OCI-LY7 (cell line): Measurements from ENCODE around the gene ZNF326. TPM values are rescaled to one million over a fixed set of nuclear protein-coding genes. Genes with fewer than 3 reads are reported as not detected.
A peak's percentile ranks its signal among the peaks of the same experiment; 100 is the strongest.
"Not testable (repeated sequence)": the region's sequence is repeated elsewhere in the genome, so short reads cannot be mapped to it uniquely, and the experiment has no call there.

Experiments used
- BruUV-seq: library from RNA; stranded (reverse); fragments of 400-500 nt; replicated peaks from 2 replicates; lab custom pipeline; 2021; lab: Mats Ljungman, UMichigan
- CTCF ChIA-PET: fragments of 300-600 bp; sonication (Branson Sonifier 250); formaldehyde crosslinking; loops from one replicate; lab custom pipeline; 2022; ENCODE audit warnings: antibody characterized with exemption; ENCODE audit not compliant: unreplicated experiment; lab: Charles Lee
- POLR2A ChIA-PET: fragments of 300-600 bp; sonication (Branson Sonifier 250); formaldehyde crosslinking; loops from one replicate; lab custom pipeline; 2022; ENCODE audit warnings: antibody characterized with exemption; lab: Charles Lee
- DNase-seq: peaks from one replicate; pipeline ENCODE4 v3.0.0-alpha.2; 2015; ENCODE audit warnings: low spot score
- H2AFZ ChIP-seq: fragments of 200-600 bp; sonication (generic), shearing (Covaris generic); 2 replicates; pipeline ENCODE4 v1.6.1; 2014; ENCODE audit warnings: mild to moderate bottlenecking, antibody characterized with exemption, low read length, moderate library complexity
- H3K27ac ChIP-seq: fragments of 200-600 bp; sonication (generic); 2 replicates; pipeline ENCODE4 v1.5.1; 2014; ENCODE audit warnings: mixed run types, low read depth, mild to moderate bottlenecking, moderate library complexity, low read length, inconsistent platforms; ENCODE audit not compliant: poor library complexity, severe bottlenecking
- H3K36me3 ChIP-seq: fragments of 200-600 bp; sonication (generic); 2 replicates; pipeline ENCODE4 v1.6.1; 2014; ENCODE audit warnings: mild to moderate bottlenecking, antibody characterized with exemption, low read length, moderate library complexity, mixed read lengths; ENCODE audit not compliant: insufficient read depth
- H3K4me1 ChIP-seq: fragments of 200-600 bp; sonication (generic); 2 replicates; pipeline ENCODE4 v1.5.1; 2014; ENCODE audit warnings: mild to moderate bottlenecking, low read length; ENCODE audit not compliant: insufficient read depth, poor library complexity, severe bottlenecking
- H3K4me2 ChIP-seq: fragments of 200-600 bp; sonication (generic); 2 replicates; pipeline ENCODE4 v1.6.1; 2014; ENCODE audit warnings: mild to moderate bottlenecking, low read length
- H3K4me3 ChIP-seq: fragments of 200-600 bp; sonication (generic); 2 replicates; pipeline ENCODE4 v1.5.1; 2014; ENCODE audit warnings: mild to moderate bottlenecking, low read depth, low read length; ENCODE audit not compliant: poor library complexity, severe bottlenecking
- H3K79me2 ChIP-seq: fragments of 200-600 bp; sonication (generic); 2 replicates; pipeline ENCODE4 v1.6.1; 2016; ENCODE audit warnings: low read depth, mild to moderate bottlenecking, low read length, moderate library complexity, mixed read lengths; ENCODE audit not compliant: insufficient read depth
- H3K9me2 ChIP-seq: fragments of 200-600 bp; sonication (generic); 2 replicates; pipeline ENCODE4 v1.6.1; 2016; ENCODE audit warnings: mild to moderate bottlenecking, low read length, mixed read lengths; ENCODE audit not compliant: insufficient read depth
- H3K9me3 ChIP-seq: fragments of 200-600 bp; sonication (generic); 2 replicates; pipeline ENCODE4 v1.6.1; 2014; ENCODE audit warnings: mild to moderate bottlenecking, mixed run types, low read length, mixed read lengths
- H4K20me1 ChIP-seq: fragments of 200-600 bp; sonication (generic); 2 replicates; pipeline ENCODE4 v1.6.1; 2014; ENCODE audit warnings: mild to moderate bottlenecking, antibody characterized with exemption, low read length, moderate library complexity, mixed read lengths; ENCODE audit not compliant: insufficient read depth
- CTCF ChIP-seq: fragments of 200-600 bp; sonication (generic); conservative IDR thresholded peaks from 2 replicates; pipeline ENCODE4 v1.5.1; 2014; ENCODE audit warnings: mild to moderate bottlenecking, antibody characterized with exemption, low read length, moderate library complexity, mixed read lengths
- EZH2phosphoT487 ChIP-seq: fragments of 200-600 bp; sonication (generic); IDR thresholded peaks from 2 replicates; pipeline ENCODE4 v1.6.1; 2018; ENCODE audit warnings: low read depth, borderline replicate concordance, mild to moderate bottlenecking, mixed run types, antibody characterized with exemption, low read length, moderate library complexity, mixed read lengths
- intact Hi-C: fragments of 100-400 bp; cut with micrococcal nuclease; formaldehyde crosslinking; loops from one replicate; pipeline ENCODE4 v1.10.0; 2022; ENCODE audit not compliant: unreplicated experiment
- total RNA-seq, 2 experiments: library from RNA; depleted of rRNA in 1 of 2; stranded (reverse); fragments of >200 nt in 1 of 2; shearing (Covaris generic) in 1 of 2; gene quantifications; 2 replicates each; pipeline ENCODE4 v1.2.3, GENCODE V29; 2014 to 2022

ZNF326 gene
- total RNA-seq, 2 experiments from 2014 or later, result 11.5 to 43.5 TPM

- Histone ChIP-seq H2AFZ (no peak overlapping the region), H3K9me2 (no peaks in the 10 kb centered on the region), H3K27ac (no peak overlapping the region), H3K4me2 (no peak overlapping the region), H4K20me1 (no peaks in the 10 kb centered on the region), H3K4me3 (no peak overlapping the region), H3K79me2 (no peaks in the 10 kb centered on the region), H3K9me3 (no peaks in the 10 kb centered on the region), H3K4me1 (no peaks in the 10 kb centered on the region), H3K36me3 (no peaks in the 10 kb centered on the region)
- BruUV-seq, result no TSS peak
- intact Hi-C loops, result no loop called here
- DNase-seq, result peak; percentile 29
- no peak for TF ChIP-seq EZH2phosphoT487
- TF ChIP-seq CTCF, result peak; percentile 84
- POLR2A ChIA-PET, result no interaction called here
- CTCF ChIA-PET, result interaction anchor here (0.6 kb wide), 1 partner anchor 269 kb away, joined by 3 read pairs; no protein-coding TSS in a partner anchor
Measured at GRCh38 chr1:90045853-90046563, 51.1 kb downstream of the ZNF326 start.

- POLR2A ChIA-PET, result interaction anchor here (0.7 kb wide), 1 partner anchor 31 kb away, joined by 3 read pairs; no protein-coding TSS in a partner anchor
- no peak for DNase-seq
- Histone ChIP-seq H2AFZ (no peak overlapping the region), H4K20me1 (no peaks in the 10 kb centered on the region), H3K27ac (no peak overlapping the region), H3K79me2 (no peaks in the 10 kb centered on the region), H3K9me2 (no peaks in the 10 kb centered on the region), H3K4me3 (no peak overlapping the region), H3K4me2 (no peak overlapping the region), H3K9me3 (no peaks in the 10 kb centered on the region), H3K36me3 (no peaks in the 10 kb centered on the region), H3K4me1 (no peaks in the 10 kb centered on the region)
- BruUV-seq, result no TSS peak
- intact Hi-C loops, result no loop called here
- CTCF ChIA-PET, result no interaction called here
- TF ChIP-seq EZH2phosphoT487 (no peak), CTCF (no peak)
Measured at GRCh38 chr1:90046635-90047034, 51.7 kb downstream of the ZNF326 start.

GRCh38 chr1:90048043-90048442 is 53.1 kb downstream of the ZNF326 start:
- H3K4me2 ChIP-seq, result no peak overlapping the region
- H3K4me3 ChIP-seq, result no peak overlapping the region
- H2AFZ ChIP-seq, result no peak overlapping the region
- no peak for DNase-seq
- TF ChIP-seq CTCF (no peak), EZH2phosphoT487 (no peak)
- no peak overlapping the region for H3K27ac ChIP-seq
- H3K36me3 ChIP-seq, result no peaks in the 10 kb centered on the region
- H3K79me2 ChIP-seq, result no peaks in the 10 kb centered on the region
- no TSS peak for BruUV-seq
- no peaks in the 10 kb centered on the region for H3K9me2 ChIP-seq
- intact Hi-C loops, result no loop called here
- POLR2A ChIA-PET, result interaction anchor here (0.6 kb wide), 1 partner anchor 102 kb away, joined by 3 read pairs; no protein-coding TSS in a partner anchor
- CTCF ChIA-PET, result no interaction called here
- H4K20me1 ChIP-seq, result no peaks in the 10 kb centered on the region
- no peaks in the 10 kb centered on the region for H3K4me1 ChIP-seq
- no peaks in the 10 kb centered on the region for H3K9me3 ChIP-seq

- H3K4me2 ChIP-seq, DNase-seq, H4K20me1 ChIP-seq, H3K9me2 ChIP-seq, H3K79me2 ChIP-seq, BruUV-seq, H3K4me3 ChIP-seq, CTCF ChIA-PET, H3K4me1 ChIP-seq, H3K36me3 ChIP-seq, POLR2A ChIA-PET, H3K27ac ChIP-seq, H3K9me3 ChIP-seq, H2AFZ ChIP-seq, intact Hi-C loops: not testable (repeated sequence)
Measured at GRCh38 chr1:90062700-90063643, 68.1 kb downstream of the ZNF326 start.
